ENCODE data around the gene EYA3. TPM values are rescaled to one million over a fixed set of nuclear protein-coding genes. Genes with fewer than 3 reads are reported as not detected.

EYA3 gene
- 7.3 and 9.1 TPM in 2 replicates for total RNA-seq

GRCh38 chr1:28088168-28088961 is at the start of gene EYA3:
Gene EYA3 (minus strand): TSS chr1:28088610. CDS start chr1:28058026, 30,584 bp downstream.

GRCh38 chr1:27959792-27960603 is 128.4 kb downstream of the EYA3 start, which contains the start of gene XKR8:
Gene XKR8 (plus strand): TSS chr1:27959973. CDS start chr1:27960070, 97 bp downstream.

GRCh38 chr1:27934818-27935549 is 153.4 kb downstream of the EYA3 start, which contains the start of gene SMPDL3B:
Gene SMPDL3B (plus strand): TSS chr1:27935000. CDS start chr1:27935184, 184 bp downstream.

Other genes starting within 250 kb of the EYA3 start
- 5.1 and 8.4 TPM in 2 replicates for gene THEMIS2, start 216.1 kb downstream of the EYA3 start, total RNA-seq
- gene RPA2, start 174.0 kb downstream of the EYA3 start, total RNA-seq, result 16.5 and 20.6 TPM in 2 replicates
- gene SMPDL3B, start 153.6 kb downstream of the EYA3 start, total RNA-seq, result not detected in 2 replicates
- 3.4 and 3.6 TPM in 2 replicates for gene XKR8, start 128.6 kb downstream of the EYA3 start, total RNA-seq
- gene PTAFR, start 88.1 kb upstream of the EYA3 start, total RNA-seq, result under 0.01 TPM in 2 replicates
- 38.6 and 67.9 TPM in 2 replicates for gene DNAJC8, start 144.4 kb upstream of the EYA3 start, total RNA-seq
- 170 and 337 TPM in 2 replicates for gene ATP5IF1, start 147.5 kb upstream of the EYA3 start, total RNA-seq
- 12.6 and 14.2 TPM in 2 replicates for gene SESN2, start 170.9 kb upstream of the EYA3 start, total RNA-seq
- gene MED18, start 240.4 kb upstream of the EYA3 start, total RNA-seq, result 22.1 and 29.9 TPM in 2 replicates

All from bronchial smooth muscle cell (primary cell).